ENCODE results near the gene FCHSD1. TPM values are rescaled to one million over a fixed set of nuclear protein-coding genes. Genes with fewer than 3 reads are reported as not detected.

Gene FCHSD1
- total and polyA plus RNA-seq, 2 donors = 11.1 to 29.8 TPM

DNA sequence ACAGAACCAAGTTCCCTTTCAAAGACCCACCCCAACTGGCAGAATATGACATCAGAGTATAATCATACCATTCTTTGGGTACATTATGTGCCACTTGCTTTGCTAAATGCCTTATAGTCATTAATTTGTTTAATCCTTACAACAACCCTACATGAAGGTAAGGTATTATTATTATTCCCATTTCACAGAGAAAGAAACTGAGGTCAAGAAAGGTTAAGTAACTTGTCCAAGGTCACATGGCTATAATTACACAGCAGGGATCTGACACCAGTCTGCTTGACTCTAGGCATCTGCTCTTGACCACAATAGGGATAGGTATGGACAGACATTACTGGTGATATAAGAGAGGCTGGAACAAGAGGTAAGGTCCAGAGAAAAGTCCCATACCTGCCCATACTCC, 1.2 kb downstream of the FCHSD1 start:
- Histone ChIP-seq H3K36me3 (ENCODE audit: control insufficient read depth in 2 of 2, insufficient read depth in 2 of 2, low read length in 1 of 2) (peaks cover 0 to 12% of the 10 kb centered on the region in 2 donors), H3K9me3 (ENCODE audit: control insufficient read depth in 2 of 2, insufficient read depth in 1 of 2, low read length in 1 of 2) (no peaks in the 10 kb centered on the region), H3K27ac (ENCODE audit: low read depth in 1 of 2, low read length in 1 of 2) (no peak overlapping the region), H3K4me3 (ENCODE audit: low read length in 2 of 2) (no peak overlapping the region), H3K4me1 (ENCODE audit: control insufficient read depth in 2 of 2, insufficient read depth in 2 of 2, low read length in 2 of 2) (peaks cover 6 to 13% of the 10 kb centered on the region in 2 donors), H3K27me3 (ENCODE audit: control insufficient read depth in 2 of 2, insufficient read depth in 1 of 2, low read length in 1 of 2) (peaks cover 0 to 14% of the 10 kb centered on the region in 2 donors)
- no peak for DNase-seq (ENCODE audit: low read depth in 6 of 9, low spot score in 9 of 9)

DNA sequence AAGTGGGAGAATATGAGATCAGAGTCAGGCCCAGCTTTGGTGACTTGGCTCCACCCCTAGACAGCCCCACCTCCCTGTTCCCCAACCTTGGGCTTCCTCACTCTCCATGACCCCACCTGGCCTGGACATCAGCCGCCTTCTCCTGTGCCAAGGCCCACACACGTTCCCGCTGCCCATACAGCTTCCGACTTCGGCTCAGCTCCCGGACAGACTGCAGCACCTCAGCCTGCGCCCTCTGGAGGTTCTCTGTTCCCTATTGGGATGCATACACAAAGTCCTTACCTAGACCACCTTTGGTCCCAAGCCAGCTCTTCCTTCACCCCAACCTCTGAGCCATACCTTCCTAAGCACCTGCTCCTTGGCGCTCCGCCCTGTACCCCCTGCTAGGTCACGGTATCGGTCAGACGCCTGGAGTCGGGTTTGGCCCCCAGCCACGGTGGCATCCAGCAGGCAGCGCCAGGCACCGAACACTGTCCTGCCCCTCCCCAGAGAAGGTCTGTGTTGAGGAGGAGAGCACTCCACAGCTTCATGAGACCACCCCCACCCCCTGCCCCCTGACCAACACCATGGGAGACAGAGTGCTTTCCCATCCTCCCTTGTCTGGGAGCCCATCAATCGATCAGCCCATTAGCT, 2.0 kb downstream of the FCHSD1 start:
- peaks cover 0 to 14% of the 10 kb centered on the region in 2 donors for H3K27me3 ChIP-seq (ENCODE audit: control insufficient read depth in 2 of 2, insufficient read depth in 1 of 2, low read length in 1 of 2)
- 98% methylated on average over 17 of the region's 17 CpGs for WGBS
- H3K36me3 ChIP-seq (ENCODE audit: control insufficient read depth in 2 of 2, insufficient read depth in 2 of 2, low read length in 1 of 2) = peaks cover 0 to 19% of the 10 kb centered on the region in 2 donors
- no peak overlapping the region for H3K4me3 ChIP-seq (ENCODE audit: low read length in 2 of 2)
- H3K9me3 ChIP-seq (ENCODE audit: control insufficient read depth in 2 of 2, insufficient read depth in 1 of 2, low read length in 1 of 2) = no peaks in the 10 kb centered on the region
- H3K4me1 ChIP-seq (ENCODE audit: control insufficient read depth in 2 of 2, insufficient read depth in 2 of 2, low read length in 2 of 2) = peaks cover 6 to 13% of the 10 kb centered on the region in 2 donors
- no peak for DNase-seq (ENCODE audit: low read depth in 6 of 9, low spot score in 9 of 9)
- H3K27ac ChIP-seq (ENCODE audit: low read depth in 1 of 2, low read length in 1 of 2) = no peak overlapping the region

DNA sequence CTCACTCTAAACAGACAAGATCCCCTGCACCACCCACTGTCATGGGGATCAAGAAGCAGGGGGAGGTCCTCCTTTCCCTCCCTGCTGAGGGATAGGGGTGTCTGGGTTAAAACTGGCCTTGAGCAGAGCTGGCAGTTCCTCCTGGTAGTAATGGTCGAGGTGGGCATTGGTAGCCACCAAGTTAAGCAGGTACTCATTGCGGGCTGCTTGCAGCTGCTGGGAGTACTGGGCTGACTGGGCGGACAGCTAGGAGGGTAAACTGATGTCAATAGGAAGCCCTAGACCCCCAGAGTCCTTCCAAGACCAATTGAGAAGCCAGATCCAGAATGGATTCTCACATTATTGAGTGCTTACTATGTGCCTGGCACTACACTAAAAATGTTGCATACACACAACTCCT, 3.4 kb downstream of the FCHSD1 start:
- WGBS = 94% methylated on average over 3 of the region's 3 CpGs
- Histone ChIP-seq H3K36me3 (ENCODE audit: control insufficient read depth in 2 of 2, insufficient read depth in 2 of 2, low read length in 1 of 2) (peaks cover 0 to 19% of the 10 kb centered on the region in 2 donors), H3K27me3 (ENCODE audit: control insufficient read depth in 2 of 2, insufficient read depth in 1 of 2, low read length in 1 of 2) (peaks cover 0 to 9% of the 10 kb centered on the region in 2 donors)

DNA sequence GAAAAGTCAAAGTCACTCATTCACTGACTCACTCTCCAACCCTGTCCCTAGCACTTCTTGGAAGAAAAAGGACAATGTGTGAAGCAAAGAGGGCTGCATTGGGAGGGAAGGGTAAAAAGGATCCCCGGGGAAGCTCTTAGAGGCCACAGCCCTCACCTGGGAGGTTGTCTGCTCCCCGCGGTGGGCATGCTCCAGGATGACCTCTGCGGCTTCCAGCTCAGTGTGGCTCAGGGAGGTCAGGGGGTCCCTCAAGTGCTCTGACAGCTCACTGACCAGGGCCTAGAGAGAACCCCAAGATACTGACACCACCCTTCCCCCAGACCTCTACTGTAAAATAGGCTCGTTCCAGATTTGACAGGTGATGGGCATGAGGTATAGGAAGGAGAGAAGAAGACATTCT, 4.0 kb downstream of the FCHSD1 start:
- WGBS = 97% methylated on average over 5 of the region's 5 CpGs
- DNase-seq (ENCODE audit: low read depth in 6 of 9, low spot score in 9 of 9) = no peak
- H3K36me3 ChIP-seq (ENCODE audit: control insufficient read depth in 2 of 2, insufficient read depth in 2 of 2, low read length in 1 of 2) = peaks cover 0 to 19% of the 10 kb centered on the region in 2 donors
- peaks cover 6 to 13% of the 10 kb centered on the region in 2 donors for H3K4me1 ChIP-seq (ENCODE audit: control insufficient read depth in 2 of 2, insufficient read depth in 2 of 2, low read length in 2 of 2)
- H3K27me3 ChIP-seq (ENCODE audit: control insufficient read depth in 2 of 2, insufficient read depth in 1 of 2, low read length in 1 of 2) = peaks cover 0 to 8% of the 10 kb centered on the region in 2 donors
- no peak overlapping the region for H3K4me3 ChIP-seq (ENCODE audit: low read length in 2 of 2)
- no peaks in the 10 kb centered on the region for H3K9me3 ChIP-seq (ENCODE audit: control insufficient read depth in 2 of 2, insufficient read depth in 1 of 2, low read length in 1 of 2)
- H3K27ac ChIP-seq (ENCODE audit: low read depth in 1 of 2, low read length in 1 of 2) = no peak overlapping the region

More for the DNA sequence above, 3.4 kb downstream of the FCHSD1 start:
- Histone ChIP-seq H3K27ac (ENCODE audit: low read depth in 1 of 2, low read length in 1 of 2) (no peak overlapping the region), H3K4me1 (ENCODE audit: control insufficient read depth in 2 of 2, insufficient read depth in 2 of 2, low read length in 2 of 2) (peaks cover 6 to 13% of the 10 kb centered on the region in 2 donors), H3K9me3 (ENCODE audit: control insufficient read depth in 2 of 2, insufficient read depth in 1 of 2, low read length in 1 of 2) (no peaks in the 10 kb centered on the region), H3K4me3 (ENCODE audit: low read length in 2 of 2) (no peak overlapping the region)
- DNase-seq (ENCODE audit: low read depth in 6 of 9, low spot score in 9 of 9) = no peak

DNA sequence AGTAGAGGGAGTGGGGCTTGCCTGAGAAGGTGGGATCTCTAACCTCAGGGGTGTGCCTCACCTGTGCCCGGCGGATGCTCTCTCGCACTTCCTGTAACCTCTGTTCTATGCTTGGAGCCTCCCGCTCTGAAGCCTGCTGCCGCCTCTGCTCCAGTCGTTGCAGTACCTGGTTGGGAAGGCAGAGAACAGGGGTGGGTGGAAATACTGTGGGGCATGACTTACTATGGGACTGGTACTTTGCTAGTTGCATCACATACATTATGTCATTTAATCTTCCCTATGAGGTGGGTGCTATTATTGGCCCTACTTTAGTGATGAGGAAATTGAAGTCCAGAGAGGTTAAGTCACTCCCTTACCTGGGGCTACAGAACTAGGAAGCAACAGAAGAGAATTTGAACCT, 5.2 kb downstream of the FCHSD1 start:
- no peaks in the 10 kb centered on the region for H3K9me3 ChIP-seq (ENCODE audit: control insufficient read depth in 2 of 2, insufficient read depth in 1 of 2, low read length in 1 of 2)
- H3K4me1 ChIP-seq (ENCODE audit: control insufficient read depth in 2 of 2, insufficient read depth in 2 of 2, low read length in 2 of 2) = peaks cover 2 to 7% of the 10 kb centered on the region in 2 donors
- H3K36me3 ChIP-seq (ENCODE audit: control insufficient read depth in 2 of 2, insufficient read depth in 2 of 2, low read length in 1 of 2) = peaks cover 10 to 23% of the 10 kb centered on the region in 2 donors
- peaks cover 0 to 1% of the 10 kb centered on the region in 2 donors for H3K27me3 ChIP-seq (ENCODE audit: control insufficient read depth in 2 of 2, insufficient read depth in 1 of 2, low read length in 1 of 2)
- WGBS = 96% methylated on average over 6 of the region's 6 CpGs
- H3K27ac ChIP-seq (ENCODE audit: low read depth in 1 of 2, low read length in 1 of 2) = no peak overlapping the region
- no peak overlapping the region for H3K4me3 ChIP-seq (ENCODE audit: low read length in 2 of 2)
- no peak for DNase-seq (ENCODE audit: low read depth in 6 of 9, low spot score in 9 of 9)

DNA sequence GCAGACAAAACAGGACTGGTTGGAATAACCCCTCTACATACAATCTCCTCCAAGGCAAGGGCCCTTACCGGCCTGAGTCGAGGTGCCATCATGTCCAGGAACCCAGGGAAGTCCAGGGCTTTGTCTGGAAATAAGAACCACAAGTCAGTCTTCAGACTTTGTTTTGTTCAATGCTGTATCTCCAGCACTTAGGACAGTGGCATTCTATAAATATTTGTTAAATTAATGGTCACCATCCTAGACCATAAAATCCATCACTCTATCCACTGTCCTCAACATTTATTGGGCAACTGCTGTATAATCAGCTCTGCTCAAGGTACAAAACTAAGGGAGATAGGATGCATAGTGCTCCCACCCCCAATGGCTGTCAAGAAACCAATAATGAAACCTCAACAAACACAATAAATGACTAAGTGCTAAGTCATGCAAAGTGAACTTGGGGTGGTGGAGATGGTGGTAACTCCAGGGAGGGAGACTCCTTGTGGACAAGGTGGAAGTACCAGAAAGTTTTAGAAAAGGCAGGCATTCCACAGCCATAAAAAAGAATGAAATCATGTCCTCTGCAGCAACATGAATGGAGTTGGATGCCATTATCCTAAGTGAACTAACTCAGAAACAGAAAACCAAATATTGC, 9.5 kb downstream of the FCHSD1 start:
- WGBS = 98% methylated on average over 2 of the region's 2 CpGs

DNA sequence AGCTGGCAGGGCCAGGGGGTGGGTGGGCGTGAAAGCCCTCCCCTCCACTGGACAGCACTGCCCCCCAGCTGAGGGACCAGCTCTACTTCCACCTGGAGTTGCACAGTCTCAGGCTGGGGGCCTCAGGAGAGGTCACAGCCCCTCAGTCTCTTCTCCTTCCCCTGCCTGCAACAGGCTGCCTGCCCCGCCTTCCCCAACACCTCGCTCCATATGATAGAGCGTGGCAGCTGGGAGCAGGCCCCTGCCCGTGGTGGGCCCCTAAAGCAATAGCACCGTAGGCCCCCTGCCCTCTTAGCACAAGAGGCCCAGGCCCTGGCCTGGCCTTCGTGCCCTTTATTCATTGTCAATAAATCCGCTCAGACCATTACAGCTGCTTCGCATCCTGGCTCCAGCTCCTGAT, 10.5 kb downstream of the FCHSD1 start:
- Histone ChIP-seq H3K4me1 (ENCODE audit: control insufficient read depth in 2 of 2, insufficient read depth in 2 of 2, low read length in 2 of 2) (peaks cover 12 to 18% of the 10 kb centered on the region in 2 donors), H3K4me3 (ENCODE audit: low read length in 2 of 2) (no peak overlapping the region), H3K27ac (ENCODE audit: low read depth in 1 of 2, low read length in 1 of 2) (no peak overlapping the region), H3K36me3 (ENCODE audit: control insufficient read depth in 2 of 2, insufficient read depth in 2 of 2, low read length in 1 of 2) (peaks cover 28% of the 10 kb centered on the region in 2 donors), H3K27me3 (ENCODE audit: control insufficient read depth in 2 of 2, insufficient read depth in 1 of 2, low read length in 1 of 2) (peaks cover 0 to 3% of the 10 kb centered on the region in 2 donors), H3K9me3 (ENCODE audit: control insufficient read depth in 2 of 2, insufficient read depth in 1 of 2, low read length in 1 of 2) (no peaks in the 10 kb centered on the region)
- no peak for DNase-seq (ENCODE audit: low read depth in 6 of 9, low spot score in 9 of 9)
- WGBS = 97% methylated on average over 9 of the region's 9 CpGs

More for the DNA sequence above, 9.5 kb downstream of the FCHSD1 start:
- Histone ChIP-seq H3K27me3 (ENCODE audit: control insufficient read depth in 2 of 2, insufficient read depth in 1 of 2, low read length in 1 of 2) (peaks cover 0 to 3% of the 10 kb centered on the region in 2 donors), H3K4me3 (ENCODE audit: low read length in 2 of 2) (no peak overlapping the region), H3K9me3 (ENCODE audit: control insufficient read depth in 2 of 2, insufficient read depth in 1 of 2, low read length in 1 of 2) (no peaks in the 10 kb centered on the region), H3K36me3 (ENCODE audit: control insufficient read depth in 2 of 2, insufficient read depth in 2 of 2, low read length in 1 of 2) (peaks cover 28 to 36% of the 10 kb centered on the region in 2 donors), H3K4me1 (ENCODE audit: control insufficient read depth in 2 of 2, insufficient read depth in 2 of 2, low read length in 2 of 2) (peaks cover 6 to 14% of the 10 kb centered on the region in 2 donors), H3K27ac (ENCODE audit: low read depth in 1 of 2, low read length in 1 of 2) (no peak overlapping the region)
- no peak for DNase-seq (ENCODE audit: low read depth in 6 of 9, low spot score in 9 of 9)

DNA sequence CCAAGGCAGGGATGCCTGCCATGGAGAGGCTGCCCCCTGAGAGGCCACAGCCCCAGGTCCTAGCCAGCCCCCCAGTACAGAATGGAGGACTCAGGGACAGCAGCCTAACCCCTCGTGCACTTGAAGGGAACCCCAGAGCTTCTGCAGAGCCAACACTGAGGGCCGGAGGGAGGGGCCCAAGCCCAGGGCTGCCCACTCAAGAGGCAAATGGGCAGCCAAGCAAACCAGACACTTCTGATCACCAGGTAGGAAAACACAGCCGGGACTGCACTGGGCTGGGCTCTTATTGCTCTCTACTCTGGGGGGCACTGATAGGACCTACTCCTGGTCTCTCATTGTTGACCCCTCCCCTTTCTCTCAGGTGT, 11.2 kb downstream of the FCHSD1 start:
- Histone ChIP-seq H3K4me1 (ENCODE audit: control insufficient read depth in 2 of 2, insufficient read depth in 2 of 2, low read length in 2 of 2) (peaks cover 18 to 22% of the 10 kb centered on the region in 2 donors), H3K36me3 (ENCODE audit: control insufficient read depth in 2 of 2, insufficient read depth in 2 of 2, low read length in 1 of 2) (peaks cover 28 to 33% of the 10 kb centered on the region in 2 donors), H3K27me3 (ENCODE audit: control insufficient read depth in 2 of 2, insufficient read depth in 1 of 2, low read length in 1 of 2) (peaks cover 0 to 3% of the 10 kb centered on the region in 2 donors), H3K9me3 (ENCODE audit: control insufficient read depth in 2 of 2, insufficient read depth in 1 of 2, low read length in 1 of 2) (no peaks in the 10 kb centered on the region), H3K27ac (ENCODE audit: low read depth in 1 of 2, low read length in 1 of 2) (no peak overlapping the region), H3K4me3 (ENCODE audit: low read length in 2 of 2) (no peak overlapping the region)
- 96% methylated on average over 3 of the region's 3 CpGs for WGBS
- no peak for DNase-seq (ENCODE audit: low read depth in 6 of 9, low spot score in 9 of 9)

DNA sequence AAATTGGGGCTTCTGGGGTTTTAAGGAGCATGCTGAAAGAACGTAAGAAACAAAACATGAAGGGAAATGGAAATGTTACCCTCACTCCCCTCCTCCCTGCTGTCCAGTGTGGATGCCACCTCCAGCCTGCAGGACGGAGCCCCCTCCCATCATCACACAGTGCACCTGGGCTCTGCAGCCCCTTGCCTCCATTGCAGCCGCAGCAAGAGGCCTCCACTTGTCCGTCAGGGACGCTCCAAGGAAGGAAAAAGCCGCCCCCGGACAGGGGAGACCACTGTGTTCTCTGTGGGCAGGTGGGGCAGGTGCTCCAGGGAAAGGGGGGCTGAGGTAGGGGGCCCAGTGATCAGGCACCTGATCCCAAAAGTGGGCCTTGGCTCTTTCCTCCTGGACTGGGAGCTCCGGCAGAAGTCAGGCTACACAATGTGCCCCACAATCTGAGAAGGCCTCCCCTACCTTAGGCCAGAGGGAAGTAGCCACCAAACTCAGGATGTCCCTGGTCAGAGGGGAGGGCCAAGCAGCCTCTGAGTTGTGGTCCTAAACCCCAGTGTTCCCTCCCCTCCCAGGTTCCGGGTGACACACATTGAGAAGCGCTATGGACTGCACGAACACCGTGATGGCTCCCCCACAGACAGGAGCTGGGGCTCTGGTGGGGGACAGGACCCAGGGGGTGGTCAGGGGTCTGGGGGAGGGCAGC, 11.7 kb downstream of the FCHSD1 start:
- no peak for DNase-seq (ENCODE audit: low read depth in 6 of 9, low spot score in 9 of 9)
- H3K4me3 ChIP-seq (ENCODE audit: low read length in 2 of 2) = no peak overlapping the region
- peaks cover 23 to 28% of the 10 kb centered on the region in 2 donors for H3K4me1 ChIP-seq (ENCODE audit: control insufficient read depth in 2 of 2, insufficient read depth in 2 of 2, low read length in 2 of 2)
- H3K27me3 ChIP-seq (ENCODE audit: control insufficient read depth in 2 of 2, insufficient read depth in 1 of 2, low read length in 1 of 2) = peaks cover 0 to 3% of the 10 kb centered on the region in 2 donors
- 94% methylated on average over 12 of the region's 12 CpGs for WGBS
- H3K9me3 ChIP-seq (ENCODE audit: control insufficient read depth in 2 of 2, insufficient read depth in 1 of 2, low read length in 1 of 2) = no peaks in the 10 kb centered on the region
- H3K36me3 ChIP-seq (ENCODE audit: control insufficient read depth in 2 of 2, insufficient read depth in 2 of 2, low read length in 1 of 2) = peaks cover 29 to 36% of the 10 kb centered on the region in 2 donors
- H3K27ac ChIP-seq (ENCODE audit: low read depth in 1 of 2, low read length in 1 of 2) = no peak overlapping the region
